Smooth muscle cell (in vitro differentiated cells): ENCODE results near the gene GPX4. TPM values are rescaled to one million over a fixed set of nuclear protein-coding genes. Genes with fewer than 3 reads are reported as not detected.

Experiments
- DNase-seq: peaks from one replicate; lab custom pipeline; 2025; ENCODE audit not compliant: unreplicated experiment; lab: John Stamatoyannopoulos, UW
- H2AFZ ChIP-seq: fragments of 200-600 bp; sonication (generic); 2 replicates; pipeline ENCODE4 v1.6.0; 2016; ENCODE audit warnings: antibody characterized with exemption, low read depth, mild to moderate bottlenecking
- H3F3A ChIP-seq: fragments of 200-600 bp; sonication (generic); 2 replicates; pipeline ENCODE4 v1.6.0; 2017; ENCODE audit warnings: antibody characterized with exemption, low read depth
- H3K27ac ChIP-seq: fragments of 200-600 bp; sonication (generic); 2 replicates; pipeline ENCODE4 v1.5.1; 2016; ENCODE audit warnings: low read depth, mild to moderate bottlenecking
- H3K27me3 ChIP-seq: fragments of 200-600 bp; sonication (generic); 2 replicates; pipeline ENCODE4 v1.6.1; 2016; ENCODE audit warnings: low read depth, mild to moderate bottlenecking
- H3K36me3 ChIP-seq: fragments of 200-600 bp; sonication (generic); 2 replicates; pipeline ENCODE4 v1.5.1; 2016; ENCODE audit warnings: low read depth
- H3K4me1 ChIP-seq: fragments of 200-600 bp; sonication (generic); 2 replicates; pipeline ENCODE4 v1.5.1; 2016; ENCODE audit warnings: low read depth
- H3K4me2 ChIP-seq: fragments of 200-600 bp; sonication (generic); 2 replicates; pipeline ENCODE4 v1.6.0; 2016; ENCODE audit warnings: mild to moderate bottlenecking
- H3K4me3 ChIP-seq: fragments of 200-600 bp; sonication (generic); 2 replicates; pipeline ENCODE4 v1.5.1; 2016; ENCODE audit warnings: mild to moderate bottlenecking
- H3K79me2 ChIP-seq: fragments of 200-600 bp; sonication (generic); 2 replicates; pipeline ENCODE4 v1.6.0; 2016; ENCODE audit warnings: low read depth, mild to moderate bottlenecking
- H3K9ac ChIP-seq: fragments of 200-600 bp; sonication (generic); 2 replicates; pipeline ENCODE4 v1.6.0; 2016; ENCODE audit warnings: low read depth
- H3K9me3 ChIP-seq: fragments of 200-600 bp; sonication (generic); replicated peaks from 2 replicates; pipeline ENCODE4 v1.5.1; 2016; ENCODE audit warnings: low read depth
- H4K20me1 ChIP-seq: fragments of 200-600 bp; sonication (generic); 2 replicates; pipeline ENCODE4 v1.6.0; 2016; ENCODE audit warnings: low read depth
- WGBS: methylation state at CpG from one replicate; pipeline ENCODE4 v1.1.7; 2016; ENCODE audit warnings: low lambda C conversion rate; 5-methylcytosine and 5-hydroxymethylcytosine counted together
- polyA plus RNA-seq: library from polyadenylated mRNA; unstranded; fragments of >200 nt; fragmentation: Nextera tagmentation; extraction: Ambion mirVana; gene quantifications from 2 replicates; pipeline ENCODE4 v1.2.1, GENCODE V29; 2016
- total RNA-seq: library from RNA; depleted of rRNA; stranded (reverse); fragments of >200 nt; gene quantifications from 2 replicates; pipeline ENCODE4 v1.2.3, GENCODE V29; 2014
- TF ChIP-seq, protein P1 (sequence below): fragments of 200-600 bp; sonication (generic); IDR thresholded peaks from 2 replicates; pipeline ENCODE4 v1.5.1; 2017; ENCODE audit warnings: borderline replicate concordance, mild to moderate bottlenecking, antibody characterized with exemption; ENCODE audit not compliant: insufficient read depth, poor library complexity, severe bottlenecking

The GPX4 gene
- total and polyA plus RNA-seq, 2 experiments from 2014 or later, result 325 to 450 TPM

DNA sequence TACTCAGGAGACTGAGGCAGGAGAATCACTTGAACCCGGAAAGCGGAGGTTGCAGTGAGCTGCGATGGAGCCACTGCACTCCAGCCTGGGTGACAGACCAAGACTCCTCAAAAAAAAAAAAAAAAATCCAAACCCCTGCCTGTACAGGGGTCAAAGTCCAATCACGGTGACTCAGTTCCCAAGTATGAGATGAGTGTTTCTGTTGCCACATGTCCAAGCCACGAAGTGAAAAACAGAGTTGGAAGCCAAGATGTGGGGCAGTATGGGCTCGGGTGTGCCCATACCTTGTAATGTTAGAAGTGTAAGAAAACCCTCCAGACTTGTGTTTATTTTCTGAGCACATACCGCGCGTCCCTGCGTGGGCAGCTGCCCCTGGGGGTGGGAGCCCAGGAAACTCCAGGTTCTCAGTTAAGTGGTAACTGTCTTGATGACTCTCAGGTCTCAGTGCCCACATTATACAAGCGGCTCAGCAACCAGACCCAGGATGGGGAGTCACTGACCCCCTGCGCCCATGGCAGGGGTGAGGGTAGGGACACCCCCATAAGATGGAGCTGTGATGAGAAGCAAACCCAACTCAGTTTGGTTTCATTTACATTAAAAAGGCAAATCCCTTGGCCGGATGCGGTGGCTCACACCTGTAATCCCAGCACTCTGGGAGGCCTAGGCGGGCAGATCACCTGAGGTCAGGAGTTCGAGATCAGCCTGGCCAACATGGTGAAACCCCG, 1.2 kb upstream of the GPX4 start:
- peak; percentile 23 for DNase-seq
- H3K4me3 ChIP-seq, result no peak overlapping the region
- TF ChIP-seq, protein P1, sequence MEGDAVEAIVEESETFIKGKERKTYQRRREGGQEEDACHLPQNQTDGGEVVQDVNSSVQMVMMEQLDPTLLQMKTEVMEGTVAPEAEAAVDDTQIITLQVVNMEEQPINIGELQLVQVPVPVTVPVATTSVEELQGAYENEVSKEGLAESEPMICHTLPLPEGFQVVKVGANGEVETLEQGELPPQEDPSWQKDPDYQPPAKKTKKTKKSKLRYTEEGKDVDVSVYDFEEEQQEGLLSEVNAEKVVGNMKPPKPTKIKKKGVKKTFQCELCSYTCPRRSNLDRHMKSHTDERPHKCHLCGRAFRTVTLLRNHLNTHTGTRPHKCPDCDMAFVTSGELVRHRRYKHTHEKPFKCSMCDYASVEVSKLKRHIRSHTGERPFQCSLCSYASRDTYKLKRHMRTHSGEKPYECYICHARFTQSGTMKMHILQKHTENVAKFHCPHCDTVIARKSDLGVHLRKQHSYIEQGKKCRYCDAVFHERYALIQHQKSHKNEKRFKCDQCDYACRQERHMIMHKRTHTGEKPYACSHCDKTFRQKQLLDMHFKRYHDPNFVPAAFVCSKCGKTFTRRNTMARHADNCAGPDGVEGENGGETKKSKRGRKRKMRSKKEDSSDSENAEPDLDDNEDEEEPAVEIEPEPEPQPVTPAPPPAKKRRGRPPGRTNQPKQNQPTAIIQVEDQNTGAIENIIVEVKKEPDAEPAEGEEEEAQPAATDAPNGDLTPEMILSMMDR, result no peak
- H3K79me2 ChIP-seq, result no peaks in the 10 kb centered on the region
- peak overlapping the region; percentile 53 for H3K9ac ChIP-seq
- H4K20me1 ChIP-seq, result peaks cover 29% of the 10 kb centered on the region
- H3K27ac ChIP-seq, result peak overlapping the region; percentile 90
- H3K4me2 ChIP-seq, result peak overlapping the region; percentile 58
- H3K9me3 ChIP-seq, result no peaks in the 10 kb centered on the region
- peaks cover 21% of the 10 kb centered on the region for H3F3A ChIP-seq
- peaks cover 14% of the 10 kb centered on the region for H3K4me1 ChIP-seq
- no peaks in the 10 kb centered on the region for H3K27me3 ChIP-seq
- no peak overlapping the region for H2AFZ ChIP-seq
- 43% methylated on average over 17 of the region's 17 CpGs for WGBS
- no peaks in the 10 kb centered on the region for H3K36me3 ChIP-seq

DNA sequence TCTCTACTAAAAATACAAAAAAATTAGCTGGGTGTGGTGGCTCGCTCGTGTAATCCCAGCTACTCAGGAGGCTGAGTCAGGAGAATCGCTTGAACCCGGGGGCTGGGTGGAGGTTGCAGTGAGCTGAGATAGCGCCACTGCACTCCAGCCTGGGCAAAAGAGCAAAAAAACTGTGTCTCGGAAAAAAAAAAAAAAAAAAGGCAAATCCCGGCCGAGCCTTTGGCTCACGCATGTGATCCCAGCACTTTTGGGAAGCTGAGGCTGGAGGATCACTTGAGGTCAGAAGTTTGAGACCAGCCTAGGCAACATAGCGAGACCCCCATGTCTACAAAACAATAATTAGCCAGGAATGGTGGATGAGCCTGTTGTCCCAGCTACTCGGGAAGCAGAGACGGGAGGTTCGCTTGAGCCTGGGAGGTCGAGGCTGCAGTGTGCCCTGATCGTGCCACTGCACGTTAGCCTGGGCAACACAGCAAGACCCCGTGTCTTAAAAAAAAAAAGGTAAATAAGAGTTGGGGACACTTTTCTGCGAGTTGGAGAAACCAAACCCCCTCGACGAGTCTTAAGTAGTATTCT, 574 bp upstream of the GPX4 start:
- Histone ChIP-seq H3F3A (peaks cover 24% of the 10 kb centered on the region), H3K79me2 (no peaks in the 10 kb centered on the region), H3K27ac (peak overlapping the region; percentile 90), H3K27me3 (no peaks in the 10 kb centered on the region), H3K4me3 (peak overlapping the region; percentile 19), H3K36me3 (no peaks in the 10 kb centered on the region), H3K4me2 (peak overlapping the region; percentile 56), H3K4me1 (peaks cover 14% of the 10 kb centered on the region), H3K9ac (peak overlapping the region; percentile 58), H3K9me3 (no peaks in the 10 kb centered on the region), H4K20me1 (peaks cover 32% of the 10 kb centered on the region), H2AFZ (no peak overlapping the region)
- DNase-seq, result no peak
- 57% methylated on average over 20 of the region's 20 CpGs for WGBS
- TF ChIP-seq, protein P1, result no peak

DNA sequence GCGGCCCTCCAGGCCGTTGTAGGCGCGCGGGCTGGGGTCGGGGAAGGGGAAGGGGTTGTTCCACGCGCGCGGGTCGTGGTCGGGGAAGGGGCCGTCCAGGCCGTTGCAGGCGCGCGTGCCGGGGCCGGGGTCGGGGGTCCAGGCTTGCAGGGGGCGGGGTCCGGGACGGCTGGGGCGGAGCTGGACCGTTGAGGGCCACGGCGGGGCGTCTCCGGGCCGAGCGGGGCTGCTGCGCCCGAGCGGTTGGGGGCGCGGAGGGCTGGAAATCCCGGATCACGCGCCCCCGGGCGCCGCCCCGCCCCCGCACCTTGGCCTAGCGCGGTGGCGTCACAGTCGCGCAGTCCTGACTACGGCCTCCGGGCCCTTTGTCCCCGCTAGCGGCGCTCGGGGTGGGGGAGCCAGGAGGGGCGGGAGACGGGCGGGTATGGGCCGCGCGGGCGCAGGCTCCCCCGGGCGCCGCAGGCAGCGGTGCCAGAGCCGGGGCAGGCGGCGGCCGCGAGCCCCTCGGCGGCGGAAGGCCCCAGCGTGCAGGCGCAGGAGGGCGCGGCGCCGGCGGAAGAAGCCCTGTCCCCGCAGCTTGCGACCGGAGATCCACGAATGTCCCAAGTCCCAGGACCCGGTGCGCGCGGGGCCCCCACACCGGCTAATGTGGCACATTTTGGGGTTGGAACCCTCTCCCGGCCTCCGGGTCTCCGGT, 665 bp downstream of the GPX4 start:
- peak; percentile 79 for DNase-seq
- peaks cover 14% of the 10 kb centered on the region for H3K4me1 ChIP-seq
- peak overlapping the region; percentile 99 for H3K4me2 ChIP-seq
- H3K9me3 ChIP-seq, result no peaks in the 10 kb centered on the region
- H4K20me1 ChIP-seq, result peaks cover 32% of the 10 kb centered on the region
- H3K4me3 ChIP-seq, result peak overlapping the region; percentile 97
- TF ChIP-seq, protein P1, result no peak
- under 1% methylated on average over 22 of the region's 93 CpGs for WGBS
- peak overlapping the region; percentile 98 for H3K9ac ChIP-seq
- H3K36me3 ChIP-seq, result no peaks in the 10 kb centered on the region
- peak overlapping the region; percentile 90 for H3K27ac ChIP-seq
- H3K27me3 ChIP-seq, result no peaks in the 10 kb centered on the region
- no peak overlapping the region for H2AFZ ChIP-seq
- peaks cover 24% of the 10 kb centered on the region for H3F3A ChIP-seq
- no peaks in the 10 kb centered on the region for H3K79me2 ChIP-seq
